GM12873 (cell line): Measurements from ENCODE around the gene RGS12.

ENCODE experiments used
- TF ChIP-seq, protein P1 (sequence below): IDR thresholded peaks from 2 replicates; pipeline ENCODE4 v1.5.1; 2012; ENCODE audit warnings: low read depth, mild to moderate bottlenecking, moderate library complexity, low read length, control low read depth; ENCODE audit not compliant: insufficient read depth; ENCODE audit errors: missing control alignments

RGS12 gene

DNA sequence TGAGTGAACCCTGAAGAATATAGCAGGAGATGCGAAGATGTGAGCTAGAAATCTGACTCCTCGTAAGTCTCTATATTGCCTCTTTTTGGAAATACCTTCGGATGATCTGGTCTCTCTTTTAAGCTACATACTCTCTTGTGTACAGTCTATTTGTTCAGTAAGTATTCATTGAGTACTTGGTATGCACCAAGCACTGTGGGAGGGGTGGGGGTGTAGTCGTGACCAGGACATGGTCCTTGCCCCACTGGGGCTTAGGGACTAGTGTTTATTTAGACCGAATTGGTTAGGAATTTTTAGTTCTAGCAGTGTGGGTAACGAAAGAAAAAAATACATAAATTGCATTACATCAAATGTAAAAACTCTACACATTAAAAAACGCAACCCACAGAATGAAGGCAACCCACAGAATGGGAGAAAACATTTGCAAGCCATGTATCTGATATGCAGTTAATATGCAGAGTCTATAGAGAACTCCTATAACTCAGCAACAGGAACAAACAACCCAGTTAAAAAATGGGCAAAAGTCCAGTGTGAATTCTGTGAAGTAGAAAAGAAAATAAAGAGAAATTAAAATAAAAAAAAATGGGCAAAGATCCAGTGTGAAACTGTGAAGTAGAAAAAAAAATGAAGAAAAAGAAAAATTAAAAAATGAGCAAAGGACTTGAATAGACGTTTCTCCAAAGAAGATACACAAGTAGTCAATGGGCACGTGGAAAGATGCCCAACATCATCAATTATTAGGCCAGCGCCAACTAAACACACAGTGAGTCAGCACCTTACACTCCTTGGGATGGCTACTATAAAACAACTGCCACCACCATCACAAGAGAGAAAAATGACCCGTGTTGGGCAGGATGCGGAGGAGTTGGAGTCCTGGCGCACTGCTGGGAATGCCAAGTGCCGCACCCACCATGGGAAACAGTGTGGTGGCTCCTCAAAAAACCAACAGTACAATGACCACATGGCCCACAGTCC lies 43.8 kb downstream of the RGS12 start:
- TF ChIP-seq, protein P1, sequence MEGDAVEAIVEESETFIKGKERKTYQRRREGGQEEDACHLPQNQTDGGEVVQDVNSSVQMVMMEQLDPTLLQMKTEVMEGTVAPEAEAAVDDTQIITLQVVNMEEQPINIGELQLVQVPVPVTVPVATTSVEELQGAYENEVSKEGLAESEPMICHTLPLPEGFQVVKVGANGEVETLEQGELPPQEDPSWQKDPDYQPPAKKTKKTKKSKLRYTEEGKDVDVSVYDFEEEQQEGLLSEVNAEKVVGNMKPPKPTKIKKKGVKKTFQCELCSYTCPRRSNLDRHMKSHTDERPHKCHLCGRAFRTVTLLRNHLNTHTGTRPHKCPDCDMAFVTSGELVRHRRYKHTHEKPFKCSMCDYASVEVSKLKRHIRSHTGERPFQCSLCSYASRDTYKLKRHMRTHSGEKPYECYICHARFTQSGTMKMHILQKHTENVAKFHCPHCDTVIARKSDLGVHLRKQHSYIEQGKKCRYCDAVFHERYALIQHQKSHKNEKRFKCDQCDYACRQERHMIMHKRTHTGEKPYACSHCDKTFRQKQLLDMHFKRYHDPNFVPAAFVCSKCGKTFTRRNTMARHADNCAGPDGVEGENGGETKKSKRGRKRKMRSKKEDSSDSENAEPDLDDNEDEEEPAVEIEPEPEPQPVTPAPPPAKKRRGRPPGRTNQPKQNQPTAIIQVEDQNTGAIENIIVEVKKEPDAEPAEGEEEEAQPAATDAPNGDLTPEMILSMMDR, result no peak

DNA sequence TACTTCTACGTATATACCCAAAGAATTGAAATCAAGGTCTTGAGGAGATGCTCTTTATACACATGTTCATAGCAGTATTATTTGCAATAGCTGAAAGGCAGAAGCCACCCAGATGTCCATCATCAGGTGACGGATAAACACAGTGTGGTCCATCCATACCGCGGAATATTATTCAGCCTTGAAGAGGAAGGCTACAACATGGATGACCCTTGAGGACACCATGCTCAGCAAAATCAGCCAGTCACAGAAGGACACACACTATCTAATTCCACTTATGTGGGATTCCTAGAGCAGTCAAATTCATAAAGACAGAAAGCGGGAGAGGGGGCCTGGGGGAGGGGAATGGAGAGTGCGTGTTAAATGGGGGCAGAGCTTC lies 44.5 kb downstream of the RGS12 start:
- TF ChIP-seq, protein P1, result no peak

DNA sequence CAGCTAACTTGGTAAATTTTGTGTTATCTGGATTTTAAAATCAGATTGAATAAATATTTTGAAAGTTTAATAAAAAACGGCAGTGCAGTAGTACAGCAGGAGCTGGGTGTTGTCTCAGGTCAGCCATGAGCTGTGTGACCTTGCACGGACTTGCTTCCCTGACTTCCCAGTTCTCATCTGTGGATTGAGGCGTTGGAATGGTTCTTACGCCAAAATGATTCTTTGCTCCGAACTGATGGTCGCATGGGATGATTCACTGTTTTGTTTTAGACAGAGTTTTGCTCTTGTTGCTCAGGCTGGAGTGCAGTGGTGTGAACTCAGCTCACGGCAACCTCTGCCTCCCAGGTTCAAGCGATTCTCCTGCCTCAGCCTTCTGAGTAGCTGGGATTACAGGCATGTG lies 45.0 kb downstream of the RGS12 start:
- TF ChIP-seq, protein P1, result no peak

DNA sequence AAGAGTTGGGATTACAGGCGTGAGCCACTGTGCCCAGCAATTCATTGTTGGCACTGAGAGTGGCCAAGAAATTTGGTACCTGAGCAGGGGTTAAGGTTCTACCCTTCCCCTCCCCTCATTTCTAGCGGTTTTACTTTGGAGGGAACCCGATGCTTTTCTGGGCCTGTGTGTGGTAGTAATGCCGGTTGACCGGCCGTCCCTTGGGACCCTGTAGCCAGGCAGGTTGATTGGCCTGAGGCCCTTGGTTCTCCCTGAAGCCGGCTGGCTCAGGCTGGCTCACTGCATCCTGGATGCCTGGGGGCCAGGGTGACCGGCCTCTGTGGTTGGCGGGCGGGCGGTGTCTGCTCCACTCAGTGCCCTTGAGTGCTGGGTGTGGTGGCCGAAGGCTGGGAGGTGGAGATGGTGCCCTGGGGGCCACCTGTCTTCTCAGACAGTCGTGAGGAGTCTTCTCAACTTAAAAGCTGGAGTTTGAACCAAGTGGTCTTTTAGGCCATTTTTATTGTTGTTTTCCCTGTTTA lies 45.6 kb downstream of the RGS12 start:
- TF ChIP-seq, protein P1, result no peak

DNA sequence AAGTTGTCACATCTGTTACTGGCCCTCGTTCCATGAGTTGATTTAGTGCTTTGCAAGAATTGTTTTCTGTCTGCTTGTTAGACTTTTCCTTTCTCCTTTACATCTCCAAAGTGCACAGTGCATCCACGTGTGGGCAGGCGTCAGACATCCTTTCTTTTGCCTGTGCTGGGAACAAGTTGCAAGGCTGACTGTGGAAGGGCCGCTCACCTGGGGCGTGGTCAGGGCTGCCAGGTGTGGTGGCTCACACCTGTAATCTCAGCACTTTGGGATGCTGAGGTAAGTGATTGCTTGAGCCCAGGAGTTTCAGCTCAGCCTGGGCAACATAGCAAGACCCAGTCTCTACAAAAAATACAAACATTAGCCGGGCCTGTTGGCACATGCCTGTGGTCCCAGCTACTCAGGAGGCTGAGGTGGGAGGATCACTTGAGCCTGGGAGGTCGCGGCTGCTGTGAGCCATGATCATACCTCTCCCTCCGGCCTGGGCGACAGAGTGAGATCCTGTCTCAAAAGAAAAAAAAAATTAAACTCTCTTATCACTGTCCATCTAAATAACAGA lies 46.2 kb downstream of the RGS12 start:
- TF ChIP-seq, protein P1, result no peak

DNA sequence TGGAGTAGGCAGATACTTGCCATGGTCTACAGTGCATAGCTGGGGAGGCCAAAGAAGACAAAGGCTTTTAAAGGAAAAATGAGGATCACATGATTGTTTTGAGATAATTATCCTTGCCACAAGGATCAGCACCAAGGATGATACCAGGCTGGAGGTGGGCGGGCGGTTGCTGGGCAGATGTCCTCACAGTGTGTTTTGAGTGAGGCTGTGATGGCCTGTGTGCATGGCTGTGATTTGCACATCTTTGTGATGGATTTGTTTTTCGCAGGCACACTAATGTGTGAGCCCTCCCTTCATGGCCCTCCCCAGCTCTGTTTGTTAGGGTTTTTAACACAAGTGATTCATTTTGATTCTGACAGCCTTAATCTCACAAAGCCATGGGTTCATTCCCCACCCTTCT lies 46.8 kb downstream of the RGS12 start:
- TF ChIP-seq, protein P1, result no peak

DNA sequence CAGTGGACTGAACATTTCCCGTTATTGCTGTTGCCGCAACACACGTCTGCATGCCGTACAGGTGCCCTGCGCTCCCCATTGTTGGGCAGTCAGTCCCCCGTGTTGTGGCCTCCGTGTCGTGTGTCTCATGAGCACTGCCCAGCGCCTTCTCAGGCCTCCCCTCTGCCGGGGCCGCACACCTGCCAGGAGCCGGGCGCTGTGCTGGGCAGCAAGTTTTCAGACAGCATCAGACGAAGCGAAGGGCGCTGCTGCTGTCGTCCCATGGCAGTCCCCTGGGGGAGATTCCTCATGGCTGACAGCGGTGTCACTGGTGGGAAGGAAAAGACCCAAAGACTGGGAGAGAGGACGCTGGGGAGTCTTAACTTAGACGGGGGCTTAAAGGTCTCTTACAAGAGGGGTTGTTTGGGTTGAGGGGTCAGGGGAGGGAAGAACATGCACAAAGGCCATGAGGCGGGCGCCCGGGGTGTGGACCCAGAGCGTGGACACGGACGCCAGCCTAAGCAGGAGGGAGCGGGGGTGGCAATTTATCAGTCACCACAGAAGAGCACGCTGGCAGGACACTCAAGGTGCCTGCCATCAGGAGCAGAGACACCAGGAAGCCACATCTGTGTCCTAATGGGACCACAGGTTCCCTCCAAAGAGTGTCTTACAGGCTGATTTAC lies 47.3 kb downstream of the RGS12 start:
- TF ChIP-seq, protein P1, result no peak
